H1 (cell line): ENCODE results near the gene IRF7. TPM values are rescaled to one million over a fixed set of nuclear protein-coding genes. Genes with fewer than 3 reads are reported as not detected.

Source experiments
- BRCA1 ChIP-seq: IDR thresholded peaks from 2 replicates; pipeline ENCODE4 v1.6.1; 2012; ENCODE audit warnings: low read depth, low read length, improper control_type of control experiment
- CHD7 ChIP-seq: fragments of 300-600 bp; sonication (generic); IDR thresholded peaks from 2 replicates; pipeline ENCODE4 v1.7.1; 2012; ENCODE audit warnings: low read length, moderate library complexity, mild to moderate bottlenecking, inconsistent platforms; ENCODE audit not compliant: insufficient replicate concordance
- EGR1 ChIP-seq: IDR thresholded peaks from 2 replicates; pipeline ENCODE4 v1.6.1; 2011; ENCODE audit warnings: low read depth, low read length, borderline replicate concordance
- JUND ChIP-seq: IDR thresholded peaks from 2 replicates; pipeline ENCODE4 v1.6.1; 2011; ENCODE audit warnings: mild to moderate bottlenecking, improper control_type of control experiment, low read length
- TBP ChIP-seq: IDR thresholded peaks from 2 replicates; pipeline ENCODE4 v1.6.1; 2011; ENCODE audit warnings: low read depth, low read length, improper control_type of control experiment
- USF2 ChIP-seq: IDR thresholded peaks from 2 replicates; pipeline ENCODE4 v1.6.1; 2011; ENCODE audit warnings: low read length, improper control_type of control experiment
- polyA plus RNA-seq, 7 experiments: library from polyadenylated mRNA; depleted of rRNA in 3 of 7; stranded (reverse) in 5 of 7; unstranded in 2 of 7; fragments of >200 nt in 5 of 7; fragments of 200-250 nt in 2 of 7; gene quantifications; 1 replicate in 5 of 7; 2 replicates in 1 of 7; 4 replicates in 1 of 7; pipeline versions ENCODE4 v1.2.1 to v1.2.3, GENCODE V29; 2011 to 2013; ENCODE audit warnings: missing spikeins in 2 of 7, mixed read lengths in 2 of 7
- total RNA-seq: library from RNA; stranded (reverse); fragmentation: NEBNext Ultra II Directional; extraction: Animal tissue kit (Norgen Biotek cat#: 25700); gene quantifications from 2 replicates; pipeline ENCODE4 v1.2.1, GENCODE V29; 2021

IRF7 gene
- total and polyA plus RNA-seq, 2 of the 8 experiments (the other 6 are each of a cell fraction or from before 2014, with no cell fraction given), result 9.1 to 9.6 TPM

- TF ChIP-seq CHD7, result no peak
- no peak for TF ChIP-seq JUND
- TF ChIP-seq EGR1, result no peak
- no peak for TF ChIP-seq TBP
- no peak for TF ChIP-seq BRCA1
- no peak for TF ChIP-seq USF2
These were observed 22.4 kb downstream of the IRF7 start (continued) for GRCh38 chr11:593347-593746.
